Neural progenitor cell (in vitro differentiated cells): Measurements from ENCODE around the gene VTA1. TPM values are rescaled to one million over a fixed set of nuclear protein-coding genes. Genes with fewer than 3 reads are reported as not detected.

Experiments used
- DNase-seq: peaks from one replicate; pipeline ENCODE4 v3.0.0-alpha.2; 2016; ENCODE audit warnings: low spot score
- H2AFZ ChIP-seq: fragments of 200-600 bp; sonication (generic); replicated peaks from 2 replicates; pipeline ENCODE4 v1.6.1; 2016; ENCODE audit warnings: antibody characterized with exemption
- H3F3A ChIP-seq: fragments of 200-600 bp; sonication (generic); 2 replicates; pipeline ENCODE4 v1.6.1; 2016; ENCODE audit warnings: antibody characterized with exemption, low read depth
- H3K27ac ChIP-seq: fragments of 200-600 bp; sonication (generic); 2 replicates; pipeline ENCODE4 v1.5.1; 2016; ENCODE audit warnings: mild to moderate bottlenecking
- H3K27me3 ChIP-seq: fragments of 200-600 bp; sonication (generic); 2 replicates; pipeline ENCODE4 v1.6.1; 2016; ENCODE audit warnings: mild to moderate bottlenecking, moderate library complexity
- H3K36me3 ChIP-seq: fragments of 200-600 bp; sonication (generic); 2 replicates; pipeline ENCODE4 v1.5.1; 2016
- H3K4me1 ChIP-seq: fragments of 200-600 bp; sonication (generic); 2 replicates; pipeline ENCODE4 v1.6.1; 2016; ENCODE audit warnings: mixed run types
- H3K4me2 ChIP-seq: fragments of 200-600 bp; sonication (generic); 2 replicates; pipeline ENCODE4 v1.6.1; 2016
- H3K4me3 ChIP-seq: fragments of 200-600 bp; sonication (generic); 2 replicates; pipeline ENCODE4 v1.5.1; 2016
- H3K79me2 ChIP-seq: fragments of 200-600 bp; sonication (generic); 2 replicates; pipeline ENCODE4 v1.6.1; 2016; ENCODE audit warnings: low read depth
- H3K9ac ChIP-seq: fragments of 200-600 bp; sonication (generic); 2 replicates; pipeline ENCODE4 v1.6.1; 2016
- H3K9me3 ChIP-seq: fragments of 200-600 bp; sonication (generic); 2 replicates; pipeline ENCODE4 v1.5.1; 2016; ENCODE audit warnings: low read depth
- H4K20me1 ChIP-seq: fragments of 200-600 bp; sonication (generic); 2 replicates; pipeline ENCODE4 v1.6.1; 2016; ENCODE audit warnings: low read depth
- H3K27ac Mint-ChIP-seq: 3 replicates; pipeline ENCODE4 v1.8.0; 2021; ENCODE audit warnings: mixed read lengths
- H3K27me3 Mint-ChIP-seq: 2 replicates; pipeline ENCODE4 v1.8.0; 2022; ENCODE audit warnings: low read depth, mild to moderate bottlenecking, inconsistent platforms, moderate library complexity, mixed read lengths; ENCODE audit not compliant: insufficient read depth
- H3K36me3 Mint-ChIP-seq: 3 replicates; pipeline ENCODE4 v1.8.0; 2021; ENCODE audit warnings: mixed read lengths
- H3K4me1 Mint-ChIP-seq: 3 replicates; pipeline ENCODE4 v1.8.0; 2021; ENCODE audit warnings: mixed read lengths
- H3K4me3 Mint-ChIP-seq: 3 replicates; pipeline ENCODE4 v1.8.0; 2021; ENCODE audit warnings: mild to moderate bottlenecking, moderate library complexity, mixed read lengths
- H3K9me3 Mint-ChIP-seq: 3 replicates; pipeline ENCODE4 v1.8.0; 2020; ENCODE audit warnings: mixed read lengths
- CTCF ChIP-seq: fragments of 200-600 bp; sonication (generic); IDR thresholded peaks from 2 replicates; pipeline ENCODE4 v1.5.1; 2017; ENCODE audit warnings: antibody characterized with exemption, mild to moderate bottlenecking
- EZH2 ChIP-seq: fragments of 200-600 bp; sonication (generic); IDR thresholded peaks from 2 replicates; pipeline ENCODE4 v1.6.1; 2017; ENCODE audit warnings: antibody characterized with exemption, mild to moderate bottlenecking, moderate library complexity
- EZH2phosphoT487 ChIP-seq: fragments of 200-600 bp; sonication (generic); IDR thresholded peaks from 2 replicates; pipeline ENCODE4 v1.6.1; 2017; ENCODE audit warnings: antibody characterized with exemption
- total RNA-seq: library from RNA; depleted of rRNA; stranded (reverse); fragments of >200 nt; gene quantifications from 2 replicates; pipeline ENCODE4 v1.2.3, GENCODE V29; 2015; ENCODE audit warnings: low replicate concordance

Gene VTA1
- total RNA-seq, 1 donor from 2014 or later, result 92.6 TPM

- peaks cover 6% of the 10 kb centered on the region for H3K36me3 ChIP-seq
- no peak overlapping the region for H3K4me3 Mint-ChIP-seq
- H3K9ac ChIP-seq, result no peak overlapping the region
- H3K27me3 Mint-ChIP-seq, result no peaks in the 10 kb centered on the region
- H3K36me3 Mint-ChIP-seq, result peaks cover 23% of the 10 kb centered on the region
- H3K9me3 Mint-ChIP-seq, result no peaks in the 10 kb centered on the region
- no peaks in the 10 kb centered on the region for H4K20me1 ChIP-seq
- H3K27me3 ChIP-seq, result no peaks in the 10 kb centered on the region
- no peaks in the 10 kb centered on the region for H3K4me1 ChIP-seq
- no peaks in the 10 kb centered on the region for H3F3A ChIP-seq
- H3K4me1 Mint-ChIP-seq, result no peaks in the 10 kb centered on the region
- H3K27ac Mint-ChIP-seq, result no peak overlapping the region
- TF ChIP-seq CTCF (no peak), EZH2phosphoT487 (no peak), EZH2 (no peak)
- no peak overlapping the region for H3K27ac ChIP-seq
- H2AFZ ChIP-seq, result no peak overlapping the region
- no peak overlapping the region for H3K4me2 ChIP-seq
- no peak overlapping the region for H3K4me3 ChIP-seq
- DNase-seq, result no peak
- H3K79me2 ChIP-seq, result no peaks in the 10 kb centered on the region
- H3K9me3 ChIP-seq, result no peaks in the 10 kb centered on the region
These were observed 27.6 kb downstream of the VTA1 start for GRCh38 chr6:142174703-142175102.

GRCh38 chr6:142178129-142178528 is 31.1 kb downstream of the VTA1 start:
- H3K36me3 Mint-ChIP-seq, result peaks cover 16% of the 10 kb centered on the region
- no peaks in the 10 kb centered on the region for H3K4me1 Mint-ChIP-seq
- H3K27me3 Mint-ChIP-seq, result no peaks in the 10 kb centered on the region

GRCh38 chr6:142182004-142182403 is 34.9 kb downstream of the VTA1 start:
- DNase-seq, result no peak
- Histone ChIP-seq H3K27me3 (no peaks in the 10 kb centered on the region), H3K79me2 (no peaks in the 10 kb centered on the region), H3K9ac (no peak overlapping the region), H3F3A (no peaks in the 10 kb centered on the region), H3K9me3 (no peaks in the 10 kb centered on the region), H3K4me2 (no peak overlapping the region), H3K27ac (no peak overlapping the region), H2AFZ (no peak overlapping the region), H3K4me1 (no peaks in the 10 kb centered on the region), H3K36me3 (no peaks in the 10 kb centered on the region), H3K4me3 (no peak overlapping the region), H4K20me1 (no peaks in the 10 kb centered on the region)
- TF ChIP-seq CTCF (no peak), EZH2 (no peak), EZH2phosphoT487 (no peak)
- H3K4me1 Mint-ChIP-seq, result peaks cover under 1% of the 10 kb centered on the region
- H3K4me3 Mint-ChIP-seq, result no peak overlapping the region
- H3K36me3 Mint-ChIP-seq, result peaks cover 11% of the 10 kb centered on the region
- no peak overlapping the region for H3K27ac Mint-ChIP-seq
- H3K9me3 Mint-ChIP-seq, result no peaks in the 10 kb centered on the region
- H3K27me3 Mint-ChIP-seq, result no peaks in the 10 kb centered on the region

More at GRCh38 chr6:142178129-142178528, 31.1 kb downstream of the VTA1 start:
- no peaks in the 10 kb centered on the region for H3F3A ChIP-seq
- no peaks in the 10 kb centered on the region for H3K9me3 ChIP-seq
- no peaks in the 10 kb centered on the region for H3K27me3 ChIP-seq
- TF ChIP-seq EZH2, result no peak
- no peak for TF ChIP-seq CTCF
- TF ChIP-seq EZH2phosphoT487, result no peak
- no peak overlapping the region for H3K4me3 ChIP-seq
- no peaks in the 10 kb centered on the region for H3K36me3 ChIP-seq
- Mint-ChIP-seq H3K27ac (no peak overlapping the region), H3K9me3 (no peaks in the 10 kb centered on the region), H3K4me3 (no peak overlapping the region)
- no peak overlapping the region for H3K4me2 ChIP-seq
- no peak overlapping the region for H3K9ac ChIP-seq
- DNase-seq, result no peak
- H4K20me1 ChIP-seq, result no peaks in the 10 kb centered on the region
- no peaks in the 10 kb centered on the region for H3K79me2 ChIP-seq
- H2AFZ ChIP-seq, result no peak overlapping the region
- no peaks in the 10 kb centered on the region for H3K4me1 ChIP-seq
- H3K27ac ChIP-seq, result no peak overlapping the region
